Uterus (tissue), 4 donors: ENCODE data around the gene IBTK. TPM values are rescaled to one million over a fixed set of nuclear protein-coding genes. Genes with fewer than 3 reads are reported as not detected.

Experiments used
- DNase-seq, 2 donors: peaks; one replicate each; pipeline ENCODE4 v3.0.0-alpha.2; 2019 to 2020
- H3K27ac ChIP-seq, 2 donors: fragments of 200-600 bp; sonication (generic); 1 replicate in 1 of 2; 2 replicates in 1 of 2; pipeline ENCODE4 v1.5.1; 2016 to 2018
- H3K27me3 ChIP-seq, 2 donors: fragments of 200-600 bp; sonication (generic); one replicate each; pipeline ENCODE4 v1.5.1; 2018 to 2019; ENCODE audit warnings: control low read depth in 1 of 2
- H3K36me3 ChIP-seq, 2 donors: fragments of 200-600 bp; sonication (generic); one replicate each; pipeline ENCODE4 v1.5.1; 2019; ENCODE audit warnings: control low read depth in 1 of 2
- H3K4me1 ChIP-seq, 2 donors: fragments of 200-600 bp; sonication (generic); one replicate each; pipeline ENCODE4 v1.5.1; 2018 to 2019; ENCODE audit warnings: control low read depth in 1 of 2
- H3K4me3 ChIP-seq, 2 donors: fragments of 200-600 bp; sonication (generic); 1 replicate in 1 of 2; 2 replicates in 1 of 2; pipeline ENCODE4 v1.5.1; 2018 to 2019; ENCODE audit warnings: mild to moderate bottlenecking in 1 of 2
- H3K9me3 ChIP-seq, 2 donors: fragments of 200-600 bp; sonication (generic); one replicate each; pipeline ENCODE4 v1.5.1; 2019; ENCODE audit warnings: control low read depth in 1 of 2
- CTCF ChIP-seq, 4 experiments: fragments of 200-600 bp in 2 of 4; fragments of 450-650 bp in 2 of 4; sonication (generic) in 2 of 4; IDR thresholded peaks; one replicate each; pipeline ENCODE4 v1.5.1; 2016 to 2019; ENCODE audit warnings: antibody characterized with exemption in 4 of 4, mild to moderate bottlenecking in 2 of 4, moderate library complexity in 1 of 4
- POLR2A ChIP-seq, 2 donors: fragments of 450-650 bp; IDR thresholded peaks; one replicate each; pipeline ENCODE4 v1.6.1; 2016; ENCODE audit warnings: antibody characterized with exemption in 2 of 2, mild to moderate bottlenecking in 1 of 2, moderate library complexity in 1 of 2
- intact Hi-C: fragments of 100-400 bp; cut with DNase I; formaldehyde crosslinking; loops from one replicate; pipeline ENCODE4 v1.15.1; 2023; ENCODE audit warnings: low total_unique reads
- total RNA-seq, 4 donors: library from RNA; depleted of rRNA in 3 of 4; stranded (reverse); fragments of >200 nt in 3 of 4; gene quantifications; one replicate each; pipeline versions ENCODE4 v1.1.0 to v1.2.4, GENCODE V29; 2014 to 2023
- donor health status: DM: yes; HTN: yes; CAD: no.

IBTK gene
- total RNA-seq, 4 donors from 2014 or later, result 17.7 to 82.6 (median 34.3) TPM

GRCh38 chr6:82220167-82220566, 27.4 kb downstream of the IBTK start:
- no peak for DNase-seq
- Histone ChIP-seq H3K27ac (no peak overlapping the region), H3K4me3 (no peak overlapping the region), H3K4me1 (no peaks in the 10 kb centered on the region), H3K27me3 (no peaks in the 10 kb centered on the region), H3K36me3 (no peaks in the 10 kb centered on the region), H3K9me3 (no peaks in the 10 kb centered on the region)
- TF ChIP-seq CTCF (IDR thresholded peaks at IDR 0.05) (no peak), POLR2A (IDR thresholded peaks at IDR 0.05) (no peak)
- intact Hi-C loops, result no loop called here

DNA sequence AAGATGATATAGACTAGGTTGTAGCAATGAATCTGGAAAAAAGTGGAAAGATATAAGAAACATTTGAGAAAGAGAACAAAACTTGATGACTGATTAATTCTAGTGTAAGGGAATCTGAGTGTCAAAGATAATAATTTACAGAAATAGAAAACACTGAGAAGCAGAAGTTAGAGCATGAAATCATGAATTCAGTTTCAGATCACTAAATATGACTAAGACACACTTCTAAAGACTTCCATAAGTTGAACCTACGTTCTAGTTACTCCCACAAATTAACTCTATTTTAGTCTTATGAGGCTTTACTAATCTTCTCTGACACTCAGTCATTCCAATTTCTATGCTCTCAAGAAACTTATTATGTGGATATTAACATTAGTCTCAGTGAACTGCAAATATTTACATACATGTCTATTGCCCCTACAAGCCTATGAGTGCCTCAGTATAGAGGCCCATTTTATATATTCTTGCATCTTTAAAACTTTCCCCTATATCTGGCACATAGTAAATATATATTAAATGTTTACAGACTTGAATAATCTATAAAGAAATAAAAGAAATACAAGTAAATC, 30.4 kb downstream of the IBTK start:
- Histone ChIP-seq H3K36me3 (no peaks in the 10 kb centered on the region), H3K4me1 (no peaks in the 10 kb centered on the region), H3K9me3 (no peaks in the 10 kb centered on the region), H3K27me3 (no peaks in the 10 kb centered on the region), H3K27ac (no peak overlapping the region), H3K4me3 (no peak overlapping the region)
- intact Hi-C loops, result no loop called here
- DNase-seq, result no peak
- TF ChIP-seq CTCF (IDR thresholded peaks at IDR 0.05), result no peak
- no peak for TF ChIP-seq POLR2A (IDR thresholded peaks at IDR 0.05)

- intact Hi-C loops, result no loop called here
- Histone ChIP-seq H3K36me3 (no peaks in the 10 kb centered on the region), H3K27me3 (no peaks in the 10 kb centered on the region), H3K4me3 (no peak overlapping the region), H3K9me3 (no peaks in the 10 kb centered on the region), H3K27ac (no peak overlapping the region), H3K4me1 (no peaks in the 10 kb centered on the region)
- DNase-seq, result no peak
- TF ChIP-seq POLR2A (IDR thresholded peaks at IDR 0.05), result no peak
- no peak for TF ChIP-seq CTCF (IDR thresholded peaks at IDR 0.05)
Measured at GRCh38 chr6:82216549-82216948, 31.0 kb downstream of the IBTK start.

DNA sequence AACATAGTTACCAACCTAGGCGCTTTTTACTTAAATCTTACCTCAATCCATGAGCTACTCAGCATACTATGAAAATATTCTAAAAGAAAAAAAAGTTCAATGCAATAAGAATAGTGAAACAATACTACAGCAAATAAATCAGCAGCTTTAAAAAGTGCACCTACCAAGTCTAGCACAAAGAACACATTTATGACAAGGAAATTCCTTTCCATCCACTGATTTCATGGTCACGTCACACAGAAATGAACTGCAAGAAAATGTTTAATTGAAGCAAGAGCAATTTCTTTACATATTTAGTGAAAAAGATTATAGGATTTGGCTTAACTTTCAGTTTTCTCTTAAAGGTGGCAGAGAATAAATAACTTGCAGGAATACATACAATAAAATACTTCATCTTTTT, 36.2 kb downstream of the IBTK start:
- no peaks in the 10 kb centered on the region for H3K27me3 ChIP-seq
- no peak for DNase-seq
- H3K27ac ChIP-seq, result no peak overlapping the region
- intact Hi-C loops, result no loop called here
- H3K4me1 ChIP-seq, result no peaks in the 10 kb centered on the region
- H3K4me3 ChIP-seq, result no peak overlapping the region
- no peaks in the 10 kb centered on the region for H3K36me3 ChIP-seq
- no peak for TF ChIP-seq CTCF (IDR thresholded peaks at IDR 0.05)
- no peak for TF ChIP-seq POLR2A (IDR thresholded peaks at IDR 0.05)
- H3K9me3 ChIP-seq, result no peaks in the 10 kb centered on the region

DNA sequence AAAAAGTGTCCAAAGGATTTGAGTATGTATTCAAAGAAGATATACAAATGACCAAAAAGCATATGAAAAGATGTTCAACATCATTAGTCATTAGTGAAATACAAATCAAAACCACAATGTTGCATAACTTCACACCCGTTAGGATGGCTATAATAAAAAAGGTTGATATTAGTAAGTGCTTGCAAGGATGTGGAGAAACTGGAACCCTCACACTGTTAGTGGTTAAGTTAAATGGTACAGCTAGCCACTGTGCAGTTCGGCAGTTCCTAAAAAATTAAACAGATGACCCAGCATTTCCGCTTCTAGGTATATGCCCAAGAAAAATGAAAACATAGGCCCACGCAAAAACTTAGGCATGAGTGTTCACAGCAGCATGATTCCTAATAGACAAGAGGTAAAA, 38.6 kb downstream of the IBTK start:
- intact Hi-C loops, result no loop called here
- no peak for DNase-seq
- TF ChIP-seq POLR2A (IDR thresholded peaks at IDR 0.05) (no peak), CTCF (IDR thresholded peaks at IDR 0.05) (no peak)
- H3K27ac ChIP-seq, result no peak overlapping the region
- H3K36me3 ChIP-seq, result no peaks in the 10 kb centered on the region
- H3K27me3 ChIP-seq, result no peaks in the 10 kb centered on the region
- no peaks in the 10 kb centered on the region for H3K4me1 ChIP-seq
- no peak overlapping the region for H3K4me3 ChIP-seq
- no peaks in the 10 kb centered on the region for H3K9me3 ChIP-seq
